ENCODE results near the gene ELAVL4.

DNA sequence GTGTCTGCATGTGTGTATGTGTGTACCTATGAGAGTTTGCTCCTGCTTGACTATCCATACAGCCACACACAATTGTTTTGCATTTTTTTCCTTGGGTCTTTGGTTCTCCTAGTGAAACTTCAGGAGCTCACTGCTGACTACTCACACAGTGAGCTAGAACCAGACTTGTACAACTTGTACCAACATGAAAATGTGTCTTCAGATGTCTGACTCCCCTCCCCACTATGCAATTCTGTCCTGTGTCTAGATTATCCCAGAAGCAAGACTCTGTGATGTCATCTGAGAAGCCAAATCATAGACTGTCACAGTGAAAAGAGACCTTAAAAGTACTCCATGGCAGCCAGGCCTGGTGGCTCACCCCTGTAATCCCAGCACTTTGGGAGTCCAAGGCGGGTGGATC is 49.7 kb downstream of the ELAVL4 start:
- TF ChIP-seq RAD21 (conservative IDR thresholded peaks at IDR 0.05) (no peak), MXI1 (conservative IDR thresholded peaks at IDR 0.05; ENCODE audit: poor library complexity, severe bottlenecking) (no peak)
